ENCODE measurements around the gene STAT5A. TPM values are rescaled to one million over a fixed set of nuclear protein-coding genes. Genes with fewer than 3 reads are reported as not detected.

The STAT5A gene
- total RNA-seq, 1 experiment from 2014 or later = 6.4 TPM

GRCh38 chr17:42329025-42329976 is 41.0 kb downstream of the STAT5A start:
- Histone ChIP-seq H2BK120ac (ENCODE audit: low read depth, low read length, poor library complexity, severe bottlenecking) (peak overlapping the region; percentile 79), H3K23ac (ENCODE audit: insufficient read length, low read depth, low read length) (no peak overlapping the region), H3K14ac (ENCODE audit: insufficient read depth, low read length) (no peak overlapping the region; the same call in 1 of the 2 replicates), H3K27ac (ENCODE audit: insufficient read length, low read depth, low read length) (peak overlapping the region; percentile 97), H4K5ac (ENCODE audit: insufficient read length, low read depth, low read length) (no peak overlapping the region), H2AK5ac (ENCODE audit: insufficient read length, low read length) (no peak overlapping the region), H3K4me1 (ENCODE audit: insufficient read depth, low read length) (peaks cover 5% of the 10 kb centered on the region), H3K4ac (ENCODE audit: low read depth, low read length) (no peak overlapping the region; the same call in 1 of the 2 replicates), H3K4me2 (ENCODE audit: insufficient read depth, insufficient read length, low read length) (peak overlapping the region; percentile 15), H3K79me2 (ENCODE audit: insufficient read depth, low read length) (no peaks in the 10 kb centered on the region; the same call in 1 of the 2 replicates), H3K79me1 (ENCODE audit: insufficient read depth, low read depth, low read length, poor library complexity, severe bottlenecking) (no peaks in the 10 kb centered on the region), H3K23me2 (ENCODE audit: insufficient read length, low read depth, low read length, poor library complexity, severe bottlenecking) (no peaks in the 10 kb centered on the region), H2BK12ac (ENCODE audit: insufficient read length, low read depth, low read length) (no peak overlapping the region), H2BK5ac (ENCODE audit: insufficient read length, low read length) (no peak overlapping the region), H3K56ac (ENCODE audit: insufficient read length, low read depth, low read length) (no peak overlapping the region), H3K9me3 (ENCODE audit: control insufficient read depth, low read depth, low read length) (no peaks in the 10 kb centered on the region), H2AFZ (ENCODE audit: low read length) (no peak overlapping the region), H4K91ac (ENCODE audit: insufficient read length, low read depth, low read length) (no peak overlapping the region), H2BK15ac (ENCODE audit: low read depth, low read length) (no peak overlapping the region), H3K9ac (ENCODE audit: extremely low read depth, insufficient read length, low read length) (no peak overlapping the region), H3K27me3 (ENCODE audit: insufficient read depth, low read length) (no peaks in the 10 kb centered on the region), H2BK20ac (ENCODE audit: low read depth, low read length, poor library complexity, severe bottlenecking) (no peak overlapping the region), H4K20me1 (ENCODE audit: control insufficient read depth, insufficient read depth, insufficient read length) (no peaks in the 10 kb centered on the region), H3T11ph (ENCODE audit: low read length) (peak overlapping the region; percentile 71), H3K18ac (ENCODE audit: insufficient read length, low read depth, low read length) (peak overlapping the region; percentile 4), H4K8ac (replicated peaks; ENCODE audit: insufficient read length, low read depth, low read length) (no peak overlapping the region)
- peak; percentile 95 for DNase-seq
- TF ChIP-seq CTCF (conservative IDR thresholded peaks at IDR 0.05) = no peak
- Mint-ChIP-seq H3K4me3 (peak overlapping the region; percentile 35 to 67; a peak in 4 of 5 replicates), H3K27me3 (ENCODE audit: low read depth) (no peaks in the 10 kb centered on the region), H3K4me1 (peaks cover 20 to 35% of the 10 kb centered on the region in 2 experiments), H3K27ac (peak overlapping the region; percentile 92 to 100 (median 98)), H3K36me3 (ENCODE audit: insufficient read depth in 1 of 3, low read depth in 3 of 3) (peaks cover 44 to 66% (median 48%) of the 10 kb centered on the region in 3 experiments), H3K9me3 (no peaks in the 10 kb centered on the region)
- no CpG with 5 or more reads among the region's 11 CpGs for WGBS (ENCODE audit: extremely low coverage, insufficient read length, low lambda C conversion rate)
